HG03159 (cell line): ENCODE results near the gene DSC2.
"Not testable (repeated sequence)": the region's sequence is repeated elsewhere in the genome, so short reads cannot be mapped to it uniquely, and the experiment has no call there.

Experiments used
- ATAC-seq: cut with Tn5 transposase; IDR thresholded peaks from one replicate; pipeline ENCODE4 v1.9.1; 2021; ENCODE audit warnings: mild to moderate bottlenecking, moderate library complexity; ENCODE audit not compliant: unreplicated experiment

Gene DSC2

DNA sequence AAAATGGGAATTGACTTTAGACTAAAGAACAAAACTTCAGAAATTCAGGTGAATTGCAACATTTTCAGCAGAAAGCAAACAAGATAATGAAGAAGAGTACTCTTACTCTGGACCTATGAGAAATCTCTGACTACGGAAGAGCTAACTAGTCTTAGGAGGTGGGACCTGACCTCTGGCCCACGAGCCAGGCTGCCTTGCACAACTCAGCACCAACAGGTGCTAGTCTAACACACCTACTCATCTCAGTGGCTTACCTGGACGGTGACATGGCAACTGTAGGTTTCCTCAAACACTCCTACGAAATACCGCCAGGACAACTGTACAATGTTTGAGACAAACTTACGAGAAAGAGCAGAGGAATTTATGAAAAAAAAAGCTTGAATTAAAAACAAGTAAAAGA, 56.6 kb downstream of the DSC2 start:
- no peak for ATAC-seq

GRCh38 chr18:31044926-31045325, 57.3 kb downstream of the DSC2 start:
- ATAC-seq, result no peak

DNA sequence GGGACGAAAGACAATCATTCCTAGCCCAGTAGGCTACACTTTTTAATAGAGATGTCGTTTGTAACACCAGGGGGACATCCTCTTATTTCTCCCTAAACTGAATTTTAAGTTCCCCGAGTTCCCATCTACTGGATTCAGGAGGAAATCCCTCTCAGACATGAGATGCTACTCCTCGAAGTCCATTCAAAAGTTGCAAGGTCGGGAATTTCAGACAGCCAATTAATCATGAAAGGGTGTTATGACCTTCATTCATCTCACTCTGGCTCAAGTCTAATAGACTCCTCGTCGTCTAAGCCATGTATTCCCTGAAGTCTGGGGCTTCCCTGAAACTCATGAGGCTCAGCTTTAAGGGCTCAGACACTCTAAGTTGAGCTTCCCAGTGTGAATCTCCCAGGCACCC, 58.5 kb downstream of the DSC2 start:
- ATAC-seq, result no peak

DNA sequence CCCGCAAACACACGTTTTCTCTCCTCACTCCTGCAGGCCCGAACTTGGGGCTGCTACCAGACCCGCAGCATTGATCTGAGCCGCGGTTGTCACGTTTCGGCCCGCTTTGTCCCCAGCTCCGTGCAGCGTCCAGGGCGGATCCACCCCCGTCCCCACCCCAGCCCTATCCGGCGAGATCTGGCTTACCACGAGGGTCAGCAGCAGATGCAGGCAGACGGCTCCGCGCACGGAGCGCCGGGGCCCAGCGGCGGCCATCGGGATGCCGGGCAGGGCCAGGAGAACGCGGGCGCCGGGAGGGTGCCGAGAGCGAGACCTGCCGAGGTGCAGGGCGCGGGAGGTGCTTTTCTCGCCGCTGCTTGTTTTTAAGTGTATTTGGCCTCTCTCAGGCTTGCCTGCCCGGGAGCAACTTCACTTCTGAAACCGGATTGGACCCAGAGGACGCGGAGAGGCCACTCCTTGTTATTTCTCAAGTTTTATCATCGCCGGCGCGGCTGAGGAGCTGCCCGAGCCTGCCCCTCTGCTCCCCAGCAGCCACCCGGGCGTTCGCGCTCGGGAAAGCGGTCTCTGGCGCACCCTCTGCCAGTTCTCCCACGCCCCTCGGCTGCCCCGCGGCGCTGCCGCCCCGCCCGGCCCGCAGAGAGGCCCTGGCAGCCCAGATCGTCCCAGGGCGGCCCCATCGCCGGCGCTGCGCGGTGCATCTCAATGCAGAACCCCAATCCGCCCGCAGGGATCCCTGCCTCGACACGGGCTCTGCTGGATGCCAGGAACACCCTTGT, 59.6 kb downstream of the DSC2 start, which contains the start of gene DSC3:
DSC3 (minus strand) TSS at position 337 of the 776 bp plus-strand sequence; CDS start at position 255, 82 bp downstream.
- ATAC-seq, result no peak

- no peak for ATAC-seq
Measured at GRCh38 chr18:31042084-31042405, 60.2 kb downstream of the DSC2 start.

DNA sequence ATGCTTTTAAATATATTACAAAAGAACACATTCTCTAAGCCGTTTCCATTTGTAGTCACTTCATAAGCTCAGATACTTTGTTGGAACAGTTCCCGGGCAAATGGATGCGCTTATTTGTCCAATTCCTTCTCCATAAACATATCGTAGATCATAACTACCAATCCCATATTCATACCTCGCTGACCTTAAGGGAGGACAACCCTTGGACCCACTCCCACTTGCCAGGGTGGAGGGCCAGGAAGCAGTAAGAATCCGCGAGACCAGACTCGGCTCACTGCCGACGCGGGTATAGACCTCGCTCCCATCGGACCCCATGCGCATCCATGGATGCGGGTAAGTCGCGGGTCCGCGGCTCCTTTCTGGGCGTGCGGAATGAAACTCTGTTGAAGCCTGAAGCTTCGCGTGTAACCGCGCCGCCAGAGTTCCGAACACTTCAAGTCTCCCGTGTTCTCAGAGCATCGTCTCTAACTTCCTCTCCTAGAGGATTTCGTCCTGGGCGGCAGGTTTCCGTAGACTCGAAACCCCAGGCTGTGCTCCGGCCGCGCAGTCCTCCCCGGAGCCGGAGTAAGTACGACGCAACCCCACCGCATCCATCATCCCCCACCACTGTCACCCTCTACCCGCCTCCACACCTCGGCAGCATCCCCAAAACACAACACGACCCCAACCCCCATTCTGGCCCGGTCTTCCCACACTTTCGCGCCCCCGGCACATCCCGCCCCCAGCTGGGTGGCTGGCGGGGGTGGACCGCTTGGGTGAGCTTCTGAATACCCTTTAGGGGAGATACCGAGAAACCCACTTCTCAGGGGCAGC, 60.7 kb downstream of the DSC2 start:
- no peak for ATAC-seq

- no peak for ATAC-seq
Measured at GRCh38 chr18:31040686-31041270, 61.4 kb downstream of the DSC2 start.

DNA sequence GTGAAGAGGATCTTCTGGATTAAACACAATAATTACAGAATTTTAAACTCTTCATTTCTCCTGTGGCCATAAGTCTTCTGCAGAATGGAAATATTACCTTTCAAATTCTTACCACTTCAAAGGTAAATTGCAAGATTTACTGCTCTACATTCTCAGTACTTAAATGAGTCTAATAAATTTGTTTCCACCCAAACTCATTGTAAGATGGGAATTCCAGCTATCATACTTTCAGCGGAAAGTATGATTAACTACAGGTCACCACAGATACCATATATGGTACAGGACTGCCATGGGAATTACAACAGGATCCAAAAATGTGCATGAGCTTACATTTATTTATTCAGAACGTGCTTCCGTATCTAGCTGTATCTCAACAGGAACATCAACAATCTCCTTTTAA, 62.8 kb downstream of the DSC2 start:
- ATAC-seq, result no peak

GRCh38 chr18:31037686-31038085, 64.5 kb downstream of the DSC2 start:
- ATAC-seq, result not testable (repeated sequence)

DNA sequence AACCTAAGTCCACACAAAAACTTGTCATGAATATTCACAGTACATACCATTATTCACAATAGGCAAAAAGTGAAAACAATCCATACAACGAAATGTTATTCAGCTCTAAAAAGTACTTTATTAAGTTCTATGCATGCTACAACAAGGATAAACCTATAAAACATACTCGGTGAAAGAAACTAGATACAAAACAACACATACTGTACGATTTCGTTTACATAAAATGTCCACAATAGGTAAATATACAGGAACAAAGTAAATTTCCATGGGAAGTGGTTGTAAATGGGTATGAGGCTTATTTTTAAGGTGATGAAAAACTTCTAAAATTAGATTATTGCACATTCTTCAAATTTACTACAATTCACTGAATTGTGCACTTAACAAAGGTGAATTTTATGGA, 67.7 kb downstream of the DSC2 start:
- ATAC-seq, result no peak

DNA sequence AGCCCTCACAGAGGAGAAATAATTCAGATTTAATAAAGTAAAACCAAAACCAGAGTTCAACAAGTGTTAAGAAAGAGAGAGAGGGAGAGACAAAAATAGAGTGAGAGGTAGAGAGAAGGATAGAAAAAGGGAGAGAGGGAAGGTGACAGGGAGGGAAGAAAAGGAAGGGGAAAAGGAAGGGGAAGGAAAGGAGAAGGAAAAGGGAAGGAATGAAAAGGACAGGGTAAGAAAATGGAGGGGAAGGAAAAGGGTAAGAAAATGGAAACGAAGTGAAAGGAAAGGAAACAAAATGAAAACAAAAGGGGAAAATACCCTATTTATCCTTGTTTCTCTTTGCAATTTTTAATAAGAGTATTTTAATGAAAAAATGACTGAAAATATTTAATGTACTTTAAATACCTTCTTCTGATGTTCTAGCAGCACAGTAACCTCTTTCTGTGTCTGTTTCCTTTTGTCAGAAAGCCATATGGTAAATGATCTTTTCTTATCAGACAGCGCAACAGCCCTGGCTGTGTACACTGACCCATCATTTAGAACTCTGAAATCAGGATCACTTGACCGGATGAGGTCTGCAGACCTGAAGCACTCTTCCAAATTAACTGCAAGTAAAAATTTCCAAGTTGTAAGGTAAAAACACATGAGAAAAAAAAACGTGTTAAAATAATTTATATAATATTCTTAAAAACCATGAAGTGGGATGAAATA, 71.5 kb downstream of the DSC2 start:
- ATAC-seq, result no peak

GRCh38 chr18:31015715-31016434, 86.3 kb downstream of the DSC2 start:
- ATAC-seq, result no peak

- ATAC-seq, result not testable (repeated sequence)
Measured at GRCh38 chr18:31011455-31011854, 90.8 kb downstream of the DSC2 start.

DNA sequence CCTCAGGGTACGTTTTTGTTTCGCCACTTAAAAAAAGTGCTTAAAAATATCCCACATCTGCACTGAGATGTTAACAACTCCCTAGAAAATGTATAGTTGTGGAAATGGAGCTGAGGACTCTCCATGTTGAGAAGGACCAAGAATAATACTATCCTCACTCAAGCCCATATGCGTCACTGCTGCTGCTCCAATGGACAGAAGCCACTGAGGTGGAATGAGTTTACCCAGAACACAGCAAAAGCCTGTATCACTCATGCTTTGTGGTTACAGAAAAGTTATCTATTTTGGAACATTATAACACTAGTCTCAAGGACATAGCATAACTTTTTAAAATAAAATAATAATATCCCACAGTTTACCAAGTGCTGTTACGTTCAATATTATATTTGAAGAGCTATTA, 91.6 kb downstream of the DSC2 start:
- no peak for ATAC-seq
